CD4-positive, alpha-beta memory T cell (primary cell): ENCODE data around the gene ATP2B2. TPM values are rescaled to one million over a fixed set of nuclear protein-coding genes. Genes with fewer than 3 reads are reported as not detected.

Experiments
- CTCF ChIA-PET: fragments of 350-600 bp; sonication (Branson Sonifier 250); formaldehyde crosslinking; loops from one replicate; lab custom pipeline; 2021; ENCODE audit warnings: inconsistent platforms; ENCODE audit not compliant: partially characterized antibody; lab: Charles Lee
- POLR2A ChIA-PET: fragments of 350-600 bp; sonication (Branson Sonifier 250); formaldehyde crosslinking; loops from one replicate; lab custom pipeline; 2021; ENCODE audit not compliant: partially characterized antibody; lab: Charles Lee
- DNase-seq, 5 donors: peaks; one replicate each; pipeline versions ENCODE4 v3.0.0 to v3.0.0-alpha.2; 2020 to 2022; ENCODE audit warnings: mixed read lengths in 1 of 5
- H3K27ac ChIP-seq: one replicate; pipeline ENCODE4 v1.7.0; 2013; ENCODE audit warnings: low read depth, low read length
- H3K27me3 ChIP-seq: 2 replicates; pipeline ENCODE4 v1.7.0; 2013; ENCODE audit warnings: mild to moderate bottlenecking, low read length, moderate library complexity; ENCODE audit not compliant: insufficient read depth
- H3K36me3 ChIP-seq: 2 replicates; pipeline ENCODE4 v1.7.0; 2013; ENCODE audit warnings: mild to moderate bottlenecking, low read length, moderate library complexity; ENCODE audit not compliant: insufficient read depth
- H3K4me1 ChIP-seq: 2 replicates; pipeline ENCODE4 v1.7.0; 2013; ENCODE audit warnings: mild to moderate bottlenecking, low read length, moderate library complexity; ENCODE audit not compliant: insufficient read depth
- H3K4me3 ChIP-seq, 2 donors: one replicate each; pipeline ENCODE4 v1.7.0; 2013; ENCODE audit warnings: low read length in 2 of 2, mild to moderate bottlenecking in 1 of 2
- H3K9me3 ChIP-seq, 2 donors: one replicate each; pipeline ENCODE4 v1.7.0; 2013; ENCODE audit warnings: low read length in 2 of 2, control low read depth in 1 of 2; ENCODE audit not compliant: control insufficient read depth in 1 of 2
- H3K27ac Mint-ChIP-seq, 7 donors: one replicate each; pipeline ENCODE4 v1.8.0; 2020 to 2021; ENCODE audit warnings: mixed read lengths in 7 of 7, mild to moderate bottlenecking in 6 of 7, inconsistent platforms in 3 of 7, moderate library complexity in 3 of 7
- H3K27me3 Mint-ChIP-seq, 2 donors: one replicate each; pipeline ENCODE4 v1.8.0; 2020 to 2021; ENCODE audit warnings: mixed read lengths in 2 of 2
- H3K36me3 Mint-ChIP-seq, 2 donors: one replicate each; pipeline ENCODE4 v1.8.0; 2020 to 2021; ENCODE audit warnings: mixed read lengths in 2 of 2, inconsistent platforms in 1 of 2, mild to moderate bottlenecking in 1 of 2
- H3K4me1 Mint-ChIP-seq, 4 donors: one replicate each; pipeline ENCODE4 v1.8.0; 2020 to 2021; ENCODE audit warnings: mixed read lengths in 4 of 4, mild to moderate bottlenecking in 1 of 4
- H3K4me3 Mint-ChIP-seq, 8 donors: one replicate each; pipeline ENCODE4 v1.8.0; 2020 to 2021; ENCODE audit warnings: mixed read lengths in 8 of 8, mild to moderate bottlenecking in 7 of 8, moderate library complexity in 6 of 8, inconsistent platforms in 3 of 8
- H3K9me3 Mint-ChIP-seq, 8 donors: one replicate each; pipeline ENCODE4 v1.8.0; 2020 to 2021; ENCODE audit warnings: mixed read lengths in 8 of 8, mild to moderate bottlenecking in 5 of 8, inconsistent platforms in 3 of 8, moderate library complexity in 1 of 8
- intact Hi-C: fragments of 100-400 bp; cut with micrococcal nuclease; formaldehyde crosslinking; loops from one replicate; pipeline ENCODE4 v1.15.1; 2023
- polyA plus RNA-seq, 2 donors: library from polyadenylated mRNA; unstranded; fragments of 300-500 nt; fragmentation: Illumina TruSeq; gene quantifications; one replicate each; pipeline ENCODE4 v1.2.3, GENCODE V29; 2021
- total RNA-seq, 2 experiments: library from RNA; stranded (reverse); gene quantifications; one replicate each; pipeline ENCODE4 v1.2.3, GENCODE V29; 2021

Gene ATP2B2
- total and polyA plus RNA-seq, 4 experiments from 2014 or later = not detected

DNA sequence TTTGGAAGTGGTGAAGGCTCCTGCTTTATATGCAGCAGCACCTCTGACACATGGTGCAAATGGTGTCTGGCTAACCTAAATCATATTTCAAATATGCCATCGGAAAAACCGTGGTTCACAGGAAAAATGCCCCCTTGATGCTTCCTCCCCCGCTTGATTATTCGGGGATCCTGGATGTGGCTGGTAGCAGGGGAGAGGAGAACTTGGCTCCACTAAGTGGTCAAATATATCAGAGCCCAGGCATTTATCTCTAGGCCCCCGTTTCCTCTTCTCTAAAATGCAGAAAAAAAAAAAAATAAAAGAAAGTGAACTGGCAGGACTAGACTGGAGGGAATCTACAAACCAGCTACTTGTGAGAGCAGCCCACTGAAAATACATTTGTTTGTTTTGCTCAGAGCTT is 18.2 kb upstream of the ATP2B2 start:
- Mint-ChIP-seq H3K27me3 (peaks cover 21 to 38% of the 10 kb centered on the region in 2 donors), H3K27ac (peak overlapping the region in 1 of 7 donors; percentile 64), H3K4me3 (no peak overlapping the region), H3K4me1 (no peaks in the 10 kb centered on the region), H3K36me3 (no peaks in the 10 kb centered on the region), H3K9me3 (peaks cover 0 to 3% (median 0%) of the 10 kb centered on the region in 8 donors)
- intact Hi-C loops = no loop called here
- POLR2A ChIA-PET = no interaction called here
- DNase-seq = no peak
- no peak overlapping the region for H3K27ac ChIP-seq
- no peak overlapping the region for H3K4me3 ChIP-seq
- H3K4me1 ChIP-seq = no peaks in the 10 kb centered on the region
- no peaks in the 10 kb centered on the region for H3K36me3 ChIP-seq
- CTCF ChIA-PET = interaction anchor here (1.3 kb wide), 1 partner anchor 184 kb away, joined by 3 read pairs; no protein-coding TSS in a partner anchor
- H3K9me3 ChIP-seq = no peaks in the 10 kb centered on the region
- no peaks in the 10 kb centered on the region for H3K27me3 ChIP-seq

GRCh38 chr3:10522646-10523303 is 17.4 kb upstream of the ATP2B2 start:
- no peaks in the 10 kb centered on the region for H3K4me1 Mint-ChIP-seq
- peaks cover 0 to 3% (median 0%) of the 10 kb centered on the region in 8 donors for H3K9me3 Mint-ChIP-seq
- H3K27ac ChIP-seq = no peak overlapping the region
- ChIA-PET POLR2A (no interaction called here), CTCF (interaction anchor here (1.1 to 1.3 kb wide), 2 partner anchors 178 to 183 kb away, joined by 3 read pairs; no protein-coding TSS in a partner anchor)
- no peaks in the 10 kb centered on the region for H3K4me1 ChIP-seq
- H3K9me3 ChIP-seq = no peaks in the 10 kb centered on the region
- no peak overlapping the region for H3K4me3 ChIP-seq
- H3K27me3 ChIP-seq = no peaks in the 10 kb centered on the region
- intact Hi-C loops = no loop called here
- H3K27ac Mint-ChIP-seq = peak overlapping the region in 1 of 7 donors; percentile 25
- no peaks in the 10 kb centered on the region for H3K36me3 Mint-ChIP-seq
- H3K4me3 Mint-ChIP-seq = no peak overlapping the region
- H3K36me3 ChIP-seq = no peaks in the 10 kb centered on the region
- H3K27me3 Mint-ChIP-seq = peaks cover 21 to 39% of the 10 kb centered on the region in 2 donors
- DNase-seq = no peak

DNA sequence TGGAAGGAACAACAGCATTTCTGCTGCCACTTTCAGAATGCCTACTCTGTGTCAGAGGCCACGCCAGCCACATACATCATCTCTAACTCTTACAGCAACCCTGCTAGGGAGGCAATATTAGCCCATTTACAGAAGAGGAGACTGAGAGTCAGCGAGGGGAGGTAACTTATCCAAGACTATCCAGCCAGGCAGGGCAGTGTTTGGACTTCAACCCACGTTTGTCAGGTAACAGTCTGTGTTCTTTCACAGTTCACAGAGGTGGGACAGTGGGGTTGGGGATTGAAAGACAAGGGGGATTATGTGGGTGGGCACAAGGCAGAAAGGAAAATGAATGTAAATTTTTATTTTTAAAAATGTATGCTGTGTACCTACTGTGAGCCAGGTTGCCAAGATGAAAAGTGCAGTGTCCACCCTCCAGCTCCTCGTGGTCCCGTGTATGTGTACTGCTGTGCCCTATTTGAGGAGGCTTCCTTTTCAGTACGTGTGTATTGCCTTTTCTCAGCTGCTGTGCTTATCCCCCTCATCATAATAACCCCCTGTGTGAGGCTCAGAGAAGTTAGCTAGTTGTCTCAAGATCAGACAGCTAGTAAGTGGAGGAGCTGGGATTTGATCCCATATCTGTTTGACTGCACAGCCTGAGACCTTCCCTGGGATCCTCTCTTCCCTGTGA is 16.5 kb upstream of the ATP2B2 start:
- Mint-ChIP-seq H3K4me3 (no peak overlapping the region), H3K27me3 (peaks cover 21 to 41% of the 10 kb centered on the region in 2 donors), H3K4me1 (no peaks in the 10 kb centered on the region), H3K27ac (no peak overlapping the region), H3K9me3 (peaks cover 0 to 3% (median 0%) of the 10 kb centered on the region in 8 donors), H3K36me3 (no peaks in the 10 kb centered on the region)
- H3K9me3 ChIP-seq = no peaks in the 10 kb centered on the region
- intact Hi-C loops = no loop called here
- H3K27me3 ChIP-seq = no peaks in the 10 kb centered on the region
- no peak for DNase-seq
- ChIA-PET CTCF (interaction anchor here (1.1 kb wide), 1 partner anchor 178 kb away, joined by 3 read pairs; no protein-coding TSS in a partner anchor), POLR2A (no interaction called here)
- H3K36me3 ChIP-seq = no peaks in the 10 kb centered on the region
- H3K27ac ChIP-seq = no peak overlapping the region
- no peaks in the 10 kb centered on the region for H3K4me1 ChIP-seq
- no peak overlapping the region for H3K4me3 ChIP-seq

DNA sequence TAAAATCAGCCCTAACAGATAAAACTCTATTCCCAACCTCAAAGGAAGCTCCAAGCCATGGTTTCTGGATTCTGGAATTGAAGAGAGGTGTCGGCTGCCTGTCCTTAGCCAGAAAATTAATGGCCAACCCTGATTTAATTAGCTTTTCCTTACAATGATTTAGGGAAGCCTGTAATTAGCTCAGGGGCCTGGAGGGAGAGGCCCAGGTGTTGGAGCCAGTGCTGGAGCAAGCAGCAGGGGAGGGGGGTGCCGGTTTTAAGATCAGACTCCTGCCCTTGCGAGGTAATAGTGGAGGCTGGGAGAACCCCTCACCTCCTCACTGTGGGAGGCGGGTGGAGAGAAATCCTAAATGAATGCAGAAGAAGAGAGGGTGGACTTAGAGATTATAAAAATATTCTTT is 14.7 kb upstream of the ATP2B2 start:
- peaks cover 0 to 3% (median 0%) of the 10 kb centered on the region in 8 donors for H3K9me3 Mint-ChIP-seq
- intact Hi-C loops = no loop called here
- no peaks in the 10 kb centered on the region for H3K36me3 ChIP-seq
- H3K4me1 ChIP-seq = no peaks in the 10 kb centered on the region
- no peak for DNase-seq
- H3K36me3 Mint-ChIP-seq = no peaks in the 10 kb centered on the region
- H3K27ac ChIP-seq = no peak overlapping the region
- ChIA-PET CTCF (no interaction called here), POLR2A (no interaction called here)
- no peaks in the 10 kb centered on the region for H3K27me3 ChIP-seq
- H3K4me1 Mint-ChIP-seq = no peaks in the 10 kb centered on the region
- H3K9me3 ChIP-seq = no peaks in the 10 kb centered on the region
- H3K4me3 ChIP-seq = no peak overlapping the region
- peaks cover 14 to 35% of the 10 kb centered on the region in 2 donors for H3K27me3 Mint-ChIP-seq
- H3K27ac Mint-ChIP-seq = no peak overlapping the region
- H3K4me3 Mint-ChIP-seq = no peak overlapping the region

DNA sequence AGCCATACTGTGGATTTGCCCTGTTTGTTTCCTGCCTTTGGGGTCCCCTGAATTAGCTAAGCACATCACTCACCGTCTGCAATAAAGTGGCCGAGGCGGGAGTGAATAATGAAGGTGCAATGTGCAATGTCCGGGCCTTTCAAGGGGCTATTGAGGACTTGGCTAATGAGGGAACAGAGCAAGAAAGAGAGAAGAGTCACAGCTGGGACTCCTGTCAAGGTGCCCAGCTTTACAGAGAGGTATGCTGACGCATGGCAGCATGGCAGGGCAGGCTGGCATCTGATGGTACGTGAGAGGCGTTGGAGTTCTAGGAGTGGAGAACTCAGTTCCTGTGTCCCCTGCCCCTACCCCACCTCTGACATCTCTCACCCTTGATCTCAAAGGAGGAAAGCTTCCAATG is 13.8 kb upstream of the ATP2B2 start:
- H3K27ac ChIP-seq = no peak overlapping the region
- Mint-ChIP-seq H3K36me3 (no peaks in the 10 kb centered on the region), H3K4me1 (no peaks in the 10 kb centered on the region), H3K9me3 (no peaks in the 10 kb centered on the region), H3K27me3 (peaks cover 9 to 29% of the 10 kb centered on the region in 2 donors), H3K27ac (no peak overlapping the region), H3K4me3 (no peak overlapping the region)
- no peaks in the 10 kb centered on the region for H3K4me1 ChIP-seq
- ChIA-PET POLR2A (no interaction called here), CTCF (no interaction called here)
- no peaks in the 10 kb centered on the region for H3K36me3 ChIP-seq
- H3K9me3 ChIP-seq = no peaks in the 10 kb centered on the region
- intact Hi-C loops = no loop called here
- H3K27me3 ChIP-seq = no peaks in the 10 kb centered on the region
- no peak for DNase-seq
- no peak overlapping the region for H3K4me3 ChIP-seq

- Histone ChIP-seq H3K4me3 (no peak overlapping the region), H3K9me3 (no peaks in the 10 kb centered on the region), H3K4me1 (no peaks in the 10 kb centered on the region), H3K27me3 (no peaks in the 10 kb centered on the region), H3K36me3 (no peaks in the 10 kb centered on the region), H3K27ac (no peak overlapping the region)
- Mint-ChIP-seq H3K4me1 (no peaks in the 10 kb centered on the region), H3K9me3 (no peaks in the 10 kb centered on the region), H3K36me3 (no peaks in the 10 kb centered on the region), H3K27me3 (peaks cover 6 to 25% of the 10 kb centered on the region in 2 donors), H3K27ac (no peak overlapping the region), H3K4me3 (no peak overlapping the region)
- POLR2A ChIA-PET = no interaction called here
- CTCF ChIA-PET = no interaction called here
- no peak for DNase-seq
- intact Hi-C loops = no loop called here
Observed at GRCh38 chr3:10518506-10519150, 13.2 kb upstream of the ATP2B2 start.

DNA sequence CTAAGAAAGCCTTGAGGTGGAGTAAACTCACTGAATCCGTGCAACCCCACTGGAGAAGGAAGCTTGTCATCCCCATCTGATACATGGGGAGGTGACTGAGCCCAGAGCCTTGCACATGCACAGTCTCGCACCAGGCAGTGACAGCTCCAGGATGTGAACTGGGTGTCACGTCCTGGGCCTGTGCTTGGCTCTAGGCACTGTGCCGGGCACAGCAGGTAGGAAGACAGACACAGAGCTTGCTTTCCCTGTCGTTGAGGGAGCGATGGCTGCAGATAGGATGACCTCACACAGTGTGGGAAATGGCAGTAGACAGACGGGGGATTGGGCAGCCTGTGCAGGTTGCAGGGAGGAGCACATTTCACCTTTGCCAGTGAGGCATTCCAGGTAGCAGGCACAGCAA is 12.2 kb upstream of the ATP2B2 start:
- ChIA-PET CTCF (no interaction called here), POLR2A (no interaction called here)
- intact Hi-C loops = no loop called here
- H3K4me1 ChIP-seq = no peaks in the 10 kb centered on the region
- Mint-ChIP-seq H3K9me3 (no peaks in the 10 kb centered on the region), H3K27me3 (peaks cover 4 to 18% of the 10 kb centered on the region in 2 donors), H3K27ac (peak overlapping the region in 1 of 7 donors; percentile 70), H3K36me3 (no peaks in the 10 kb centered on the region), H3K4me1 (no peaks in the 10 kb centered on the region), H3K4me3 (no peak overlapping the region)
- no peaks in the 10 kb centered on the region for H3K36me3 ChIP-seq
- H3K4me3 ChIP-seq = no peak overlapping the region
- no peak overlapping the region for H3K27ac ChIP-seq
- H3K27me3 ChIP-seq = no peaks in the 10 kb centered on the region
- no peaks in the 10 kb centered on the region for H3K9me3 ChIP-seq
- DNase-seq = no peak
